HG02678 (cell line): Measurements from ENCODE around the gene GNRH2.
"Not testable (repeated sequence)": the region's sequence is repeated elsewhere in the genome, so short reads cannot be mapped to it uniquely, and the experiment has no call there.

Experiments
- ATAC-seq: cut with Tn5 transposase; IDR thresholded peaks from one replicate; pipeline ENCODE4 v1.9.1; 2021; ENCODE audit warnings: mild to moderate bottlenecking, moderate library complexity; ENCODE audit not compliant: unreplicated experiment

Gene GNRH2

DNA sequence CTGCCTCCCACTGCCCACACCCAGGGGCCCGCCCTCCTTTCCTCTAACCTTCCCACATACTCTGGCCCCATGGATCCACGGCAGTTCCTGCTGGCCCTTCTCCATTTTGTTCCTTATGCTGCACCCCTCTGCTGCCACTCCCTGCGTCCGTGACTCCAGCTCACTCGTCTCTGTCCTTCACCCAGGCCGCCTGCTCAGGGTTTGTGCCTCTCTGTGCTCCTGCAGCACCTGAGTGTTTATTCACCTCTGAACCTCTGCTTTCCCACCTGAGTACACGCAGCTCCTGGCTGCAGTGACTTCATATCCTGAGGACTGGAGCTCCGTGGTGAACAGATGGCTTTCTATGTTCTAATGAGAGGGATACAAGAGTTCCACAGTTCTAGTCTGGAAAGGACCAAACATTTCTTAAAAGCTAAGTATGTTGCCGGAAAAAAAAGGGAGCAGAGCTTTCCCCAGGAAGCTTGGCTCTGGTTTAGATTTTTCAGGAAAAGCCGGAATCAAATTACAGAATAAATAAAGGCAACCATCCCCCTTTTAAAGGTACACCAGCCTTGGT is 1.5 kb upstream of the GNRH2 start:
- no peak for ATAC-seq

DNA sequence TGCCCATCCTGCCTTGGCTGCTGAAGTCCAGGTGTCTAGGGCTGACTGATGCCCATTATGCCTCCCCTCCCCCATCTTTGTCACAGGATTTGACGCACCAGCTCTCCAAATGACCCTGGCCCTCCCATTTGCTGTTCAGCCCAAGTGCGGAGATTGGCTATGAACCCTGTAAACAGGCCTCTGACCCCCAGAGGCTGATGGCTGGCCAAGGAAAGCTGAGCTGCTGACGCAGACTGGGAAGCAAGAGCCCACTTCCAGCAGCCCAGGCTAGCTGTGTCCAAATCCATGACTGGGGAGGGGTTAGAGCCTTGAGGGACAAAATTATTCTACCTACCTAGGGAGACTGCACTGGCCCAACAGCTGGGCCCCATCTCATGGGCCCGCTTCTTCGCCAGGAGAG is 797 bp upstream of the GNRH2 start:
- ATAC-seq: no peak

DNA sequence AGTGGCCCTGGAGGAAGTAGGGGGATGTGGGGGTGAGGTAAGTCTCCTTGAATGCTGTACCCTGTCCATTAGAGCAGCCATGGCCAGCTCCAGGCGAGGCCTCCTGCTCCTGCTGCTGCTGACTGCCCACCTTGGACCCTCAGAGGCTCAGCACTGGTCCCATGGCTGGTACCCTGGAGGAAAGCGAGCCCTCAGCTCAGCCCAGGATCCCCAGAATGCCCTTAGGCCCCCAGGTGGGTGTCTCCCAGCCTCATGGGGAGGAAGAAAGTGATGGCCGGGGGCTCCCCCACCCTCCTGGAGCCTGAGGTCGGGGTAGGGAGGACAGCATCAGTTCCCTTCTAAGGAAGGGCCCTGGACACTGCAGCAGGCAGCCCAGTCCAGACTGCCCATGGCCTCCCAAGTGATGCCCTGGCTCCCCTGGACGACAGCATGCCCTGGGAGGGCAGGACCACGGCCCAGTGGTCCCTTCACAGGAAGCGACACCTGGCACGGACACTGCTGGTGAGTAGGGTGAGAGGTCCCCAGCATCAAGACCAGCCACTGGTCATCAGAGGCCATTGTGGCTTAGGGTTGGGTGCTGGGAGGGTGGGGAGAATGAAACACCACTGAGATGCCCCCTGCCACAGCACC is 1.0 kb downstream of the GNRH2 start:
- ATAC-seq: no peak

DNA sequence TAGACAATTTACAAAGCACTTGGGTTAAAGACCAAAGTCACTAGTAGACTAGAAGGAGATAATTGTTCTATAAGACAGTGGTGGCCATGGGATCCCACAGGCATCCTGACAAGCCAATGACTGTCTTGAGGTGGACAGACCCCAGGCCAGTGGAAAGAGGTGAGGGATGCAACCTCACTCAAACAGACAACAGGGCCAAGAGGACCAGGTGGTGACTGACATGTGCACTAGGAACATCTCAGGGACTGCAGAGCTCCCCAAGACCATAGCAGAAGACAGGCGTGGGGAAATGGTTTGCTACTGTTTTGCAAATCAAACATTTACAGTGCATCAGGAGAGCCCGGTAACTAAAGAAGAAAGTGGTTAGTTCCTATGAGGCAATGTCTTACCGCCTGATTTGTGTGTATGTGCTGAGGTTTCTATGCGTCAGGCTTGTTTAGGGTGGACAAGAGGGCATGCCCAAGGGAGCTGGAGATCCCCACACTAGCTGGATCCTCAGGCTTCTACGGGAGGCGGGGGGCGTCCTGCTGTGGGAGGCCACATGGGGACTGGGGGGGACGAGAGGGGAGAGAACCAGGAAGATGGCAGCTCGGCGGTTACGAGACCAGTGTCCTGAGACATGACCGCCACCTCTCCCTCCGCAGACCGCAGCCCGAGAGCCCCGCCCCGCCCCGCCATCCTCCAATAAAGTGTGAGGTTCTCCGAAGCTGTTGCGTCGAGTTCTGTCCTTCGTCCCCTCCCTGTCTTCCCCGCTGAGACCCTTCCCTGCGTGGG is 1.8 kb downstream of the GNRH2 start:
- ATAC-seq: peak; percentile 56

DNA sequence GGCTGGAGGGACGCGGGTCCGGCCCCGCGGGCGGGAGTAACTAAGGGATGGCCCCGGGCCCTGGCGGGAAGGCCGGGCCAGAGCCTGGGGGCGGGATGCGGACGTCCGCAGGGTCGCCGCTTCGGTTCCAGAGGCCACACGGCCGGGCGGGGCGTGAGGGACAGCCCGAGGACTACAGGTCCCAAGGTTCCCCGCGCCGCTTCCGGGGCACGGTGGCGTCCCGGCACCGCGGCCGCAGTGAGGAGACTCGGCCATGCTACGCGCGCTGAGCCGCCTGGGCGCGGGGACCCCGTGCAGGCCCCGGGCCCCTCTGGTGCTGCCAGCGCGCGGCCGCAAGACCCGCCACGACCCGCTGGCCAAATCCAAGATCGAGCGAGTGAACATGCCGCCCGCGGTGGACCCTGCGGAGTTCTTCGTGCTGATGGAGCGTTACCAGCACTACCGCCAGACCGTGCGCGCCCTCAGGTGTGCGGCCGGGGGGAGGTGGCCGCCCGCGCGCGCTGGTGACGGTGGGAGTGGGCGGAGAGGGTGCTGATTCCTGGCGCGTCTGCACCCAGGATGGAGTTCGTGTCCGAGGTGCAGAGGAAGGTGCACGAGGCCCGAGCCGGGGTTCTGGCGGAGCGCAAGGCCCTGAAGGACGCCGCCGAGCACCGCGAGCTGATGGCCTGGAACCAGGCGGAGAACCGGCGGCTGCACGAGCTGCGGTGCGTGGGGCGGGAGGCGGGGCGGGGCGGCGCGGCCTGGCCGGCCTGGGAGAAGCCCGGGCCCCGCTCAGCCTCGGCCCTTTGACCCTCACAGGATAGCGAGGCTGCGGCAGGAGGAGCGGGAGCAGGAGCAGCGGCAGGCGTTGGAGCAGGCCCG is 2.6 kb downstream of the GNRH2 start, which contains the start of gene MRPS26:
MRPS26 (plus strand) TSS at position 237 of the 861 bp plus-strand sequence; CDS start at position 254, 17 bp downstream.
- ATAC-seq: peak; percentile 91

DNA sequence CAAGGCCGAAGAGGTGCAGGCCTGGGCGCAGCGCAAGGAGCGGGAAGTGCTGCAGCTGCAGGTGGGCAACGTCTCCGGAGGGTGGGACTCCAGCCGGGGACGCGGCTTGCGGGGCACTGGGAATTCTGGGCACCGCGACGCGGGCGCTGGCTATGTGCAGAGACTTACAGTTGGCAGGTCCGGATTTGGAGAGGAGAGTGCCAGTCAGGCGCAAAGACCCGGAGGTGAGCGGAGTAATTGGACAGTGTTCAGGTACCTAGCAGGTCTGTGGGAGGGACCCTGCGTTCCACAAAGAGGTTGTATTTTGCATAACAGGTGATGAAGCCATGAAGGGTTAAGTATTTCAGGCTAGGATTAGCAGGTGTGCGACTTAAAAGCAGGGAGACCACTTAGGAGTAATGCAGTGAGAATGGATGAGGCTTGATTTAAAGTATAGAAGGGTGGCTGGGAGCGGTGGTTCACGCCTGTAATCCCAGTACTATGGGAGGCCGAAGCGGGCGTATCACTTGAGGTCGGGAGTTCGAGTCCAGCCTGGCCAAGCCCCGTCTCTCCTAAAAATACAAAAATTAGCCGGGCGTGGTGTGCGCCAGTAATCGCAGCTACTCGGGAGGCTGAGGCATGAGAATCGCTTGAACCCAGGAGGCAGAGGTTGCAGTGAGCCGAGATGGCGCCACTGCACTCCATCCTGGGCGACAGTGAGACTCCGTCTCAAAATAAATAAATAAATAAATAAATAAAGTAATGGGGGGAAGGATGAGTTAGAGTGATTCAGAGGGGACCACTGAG is 3.4 kb downstream of the GNRH2 start:
- ATAC-seq: no peak

DNA sequence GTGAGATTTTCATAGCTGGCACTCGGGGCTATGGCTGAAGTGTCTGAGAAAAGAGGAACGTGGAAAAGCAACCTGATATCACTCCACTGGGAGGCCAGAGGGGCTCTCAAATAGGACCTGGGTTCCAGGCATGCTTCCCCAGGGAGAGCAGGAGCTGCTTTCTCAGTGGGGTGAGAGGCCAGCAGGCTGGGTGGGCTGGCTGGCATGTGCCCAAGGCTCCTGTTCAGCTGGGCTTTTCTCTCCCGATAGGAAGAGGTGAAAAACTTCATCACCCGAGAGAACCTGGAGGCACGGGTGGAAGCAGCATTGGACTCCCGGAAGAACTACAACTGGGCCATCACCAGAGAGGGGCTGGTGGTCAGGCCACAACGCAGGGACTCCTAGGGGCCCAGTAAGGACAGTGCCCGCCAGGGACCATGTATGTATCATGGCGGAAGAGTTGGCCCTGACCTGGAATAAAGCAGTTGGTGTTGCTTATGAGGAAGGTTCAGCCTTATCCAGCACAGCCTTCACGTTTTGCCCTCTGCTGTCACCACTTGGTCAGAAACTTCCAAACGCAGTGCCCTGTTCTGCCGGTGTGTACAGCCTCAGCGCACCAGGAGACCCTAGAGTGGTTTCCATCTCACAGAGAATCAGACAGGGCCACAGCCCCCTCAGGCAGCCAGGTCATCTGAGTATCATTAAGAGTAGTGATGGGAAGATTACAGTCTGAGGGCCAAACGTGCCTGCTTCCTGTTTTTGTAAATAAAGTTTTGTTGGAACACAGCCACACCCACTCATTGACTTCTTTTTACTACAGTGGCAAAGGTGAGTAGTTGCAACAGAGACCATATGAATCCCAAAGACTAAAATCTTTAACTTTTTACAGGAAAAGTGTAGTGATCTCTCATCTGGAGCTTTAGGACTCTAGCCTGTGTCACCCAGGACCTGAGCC is 4.3 kb downstream of the GNRH2 start:
- no peak for ATAC-seq

DNA sequence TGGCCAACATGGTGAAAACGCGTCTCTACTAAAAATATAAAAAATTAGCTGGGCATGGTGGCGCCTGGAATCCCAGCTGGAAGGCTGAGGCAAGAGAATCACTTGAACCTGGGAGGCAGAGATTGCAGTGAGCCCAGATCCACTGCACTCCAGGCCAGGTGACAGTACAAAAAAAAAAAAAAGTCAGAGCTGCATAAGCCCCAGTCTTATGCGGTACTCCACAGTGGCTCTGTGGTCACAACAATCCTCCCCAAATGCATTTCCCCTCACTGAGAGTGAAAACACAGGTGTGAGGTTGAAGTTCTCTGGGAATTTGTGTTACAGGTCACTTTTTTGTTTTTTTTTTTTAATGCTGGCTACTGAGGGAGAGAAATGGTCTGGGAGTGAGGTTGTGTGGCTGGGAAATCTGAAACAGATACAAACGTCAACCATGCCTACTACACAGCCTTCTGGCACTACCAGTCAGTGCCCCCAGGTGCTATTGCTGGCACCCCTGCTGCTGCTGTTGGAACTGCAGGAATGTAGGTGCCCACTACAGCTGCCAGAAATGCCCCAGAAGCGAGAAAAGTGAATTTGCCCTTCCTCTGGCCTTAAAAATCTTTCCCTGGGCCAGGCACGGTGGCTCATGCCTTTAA is 8.1 kb downstream of the GNRH2 start:
- ATAC-seq: no peak

DNA sequence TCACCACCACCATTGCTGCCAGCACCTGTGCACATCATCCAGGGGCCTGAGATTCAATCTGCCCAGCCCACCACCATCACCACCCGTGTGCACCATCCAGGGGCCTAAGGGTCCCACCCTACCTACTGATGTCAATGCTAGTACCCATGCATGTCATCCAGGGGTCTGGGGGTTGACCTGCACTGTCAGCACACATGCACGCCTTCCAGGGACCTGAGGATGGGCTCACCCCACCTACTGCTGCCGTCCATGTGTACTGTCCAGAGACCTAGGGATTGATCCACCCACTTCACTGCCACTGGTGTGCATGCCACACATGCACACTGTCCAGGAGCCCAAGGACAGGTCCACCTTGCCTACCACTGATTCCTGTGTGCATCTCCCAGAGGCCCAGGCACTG is 16.1 kb downstream of the GNRH2 start:
- ATAC-seq: no peak

DNA sequence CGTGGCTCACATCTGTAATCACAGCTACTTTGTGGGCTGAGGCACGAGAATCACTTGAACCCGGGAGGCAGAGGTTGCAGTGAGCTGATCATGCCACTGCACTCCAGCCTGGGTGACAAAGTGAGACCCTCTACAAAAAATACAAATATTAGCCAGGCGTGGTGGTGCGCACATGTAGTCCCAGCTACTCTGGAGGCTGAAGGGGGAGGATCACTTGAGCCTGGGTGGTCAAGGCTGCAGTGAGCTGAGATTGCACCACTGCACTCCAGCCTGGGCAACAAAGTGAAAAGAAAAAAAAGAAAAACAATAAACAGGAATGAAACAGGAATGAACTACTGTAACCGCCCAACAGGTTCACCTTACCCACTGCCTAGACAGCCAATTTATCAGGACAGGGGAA is 20.7 kb downstream of the GNRH2 start:
- not testable (repeated sequence) for ATAC-seq

DNA sequence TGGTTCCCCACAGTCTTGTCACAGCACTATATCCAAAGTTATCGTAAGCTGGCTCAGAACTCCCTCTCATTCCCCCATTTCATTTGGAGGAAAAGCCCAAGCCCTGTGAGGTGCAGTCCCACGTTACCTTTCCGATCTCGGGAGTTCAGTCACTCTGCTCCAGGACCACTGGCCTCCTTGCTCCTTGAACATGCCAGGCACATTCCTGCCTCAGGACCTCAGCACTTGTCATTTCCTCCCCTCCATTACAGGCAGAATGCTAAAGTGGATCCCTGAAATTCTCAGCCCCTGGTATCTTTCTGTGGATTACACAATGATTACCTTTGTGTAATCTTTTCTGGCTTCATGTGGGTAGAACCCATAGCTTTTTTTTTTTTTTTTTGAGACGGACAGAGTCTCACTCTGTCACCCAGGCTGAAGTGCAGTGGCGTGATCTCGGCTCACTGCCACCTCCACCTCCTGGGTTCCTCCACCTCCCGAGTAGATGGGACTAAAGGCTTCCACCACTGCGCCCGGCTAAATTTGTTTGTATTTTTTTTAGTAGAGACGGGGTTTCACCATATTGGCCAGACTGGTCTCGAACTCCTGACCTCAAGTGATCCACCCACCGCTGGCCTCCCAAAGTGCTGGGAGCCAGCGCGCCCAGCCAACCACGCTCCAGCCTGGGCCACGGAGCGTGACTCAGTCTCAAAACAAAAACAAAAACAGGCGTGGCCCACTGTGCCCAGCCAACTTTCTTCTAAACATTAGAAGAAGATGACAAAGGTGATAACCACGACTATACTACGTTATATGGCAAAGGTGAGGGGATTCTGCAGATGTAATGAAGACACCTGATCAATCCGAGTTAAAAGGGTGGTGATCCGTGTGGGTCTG is 24.0 kb downstream of the GNRH2 start:
- no peak for ATAC-seq

DNA sequence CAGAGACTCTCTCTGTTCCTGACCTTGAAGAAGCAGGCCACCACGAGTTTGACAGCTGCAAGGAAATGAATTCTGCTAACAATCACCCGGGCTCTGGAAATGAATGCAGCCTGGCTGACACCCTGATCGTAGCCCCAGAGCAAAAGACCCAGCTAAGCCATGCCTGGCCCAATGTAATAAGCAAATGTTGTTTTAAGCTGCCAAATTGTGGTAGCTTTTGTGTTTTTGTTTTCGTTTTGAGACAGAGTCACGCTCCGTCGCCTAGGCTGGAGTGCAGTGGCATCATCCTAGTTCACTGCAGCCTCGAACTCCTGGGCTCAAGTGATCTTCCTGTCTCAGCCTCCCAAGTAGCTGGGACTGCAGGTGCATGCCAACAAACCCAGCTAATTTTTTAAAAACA is 24.7 kb downstream of the GNRH2 start:
- no peak for ATAC-seq

DNA sequence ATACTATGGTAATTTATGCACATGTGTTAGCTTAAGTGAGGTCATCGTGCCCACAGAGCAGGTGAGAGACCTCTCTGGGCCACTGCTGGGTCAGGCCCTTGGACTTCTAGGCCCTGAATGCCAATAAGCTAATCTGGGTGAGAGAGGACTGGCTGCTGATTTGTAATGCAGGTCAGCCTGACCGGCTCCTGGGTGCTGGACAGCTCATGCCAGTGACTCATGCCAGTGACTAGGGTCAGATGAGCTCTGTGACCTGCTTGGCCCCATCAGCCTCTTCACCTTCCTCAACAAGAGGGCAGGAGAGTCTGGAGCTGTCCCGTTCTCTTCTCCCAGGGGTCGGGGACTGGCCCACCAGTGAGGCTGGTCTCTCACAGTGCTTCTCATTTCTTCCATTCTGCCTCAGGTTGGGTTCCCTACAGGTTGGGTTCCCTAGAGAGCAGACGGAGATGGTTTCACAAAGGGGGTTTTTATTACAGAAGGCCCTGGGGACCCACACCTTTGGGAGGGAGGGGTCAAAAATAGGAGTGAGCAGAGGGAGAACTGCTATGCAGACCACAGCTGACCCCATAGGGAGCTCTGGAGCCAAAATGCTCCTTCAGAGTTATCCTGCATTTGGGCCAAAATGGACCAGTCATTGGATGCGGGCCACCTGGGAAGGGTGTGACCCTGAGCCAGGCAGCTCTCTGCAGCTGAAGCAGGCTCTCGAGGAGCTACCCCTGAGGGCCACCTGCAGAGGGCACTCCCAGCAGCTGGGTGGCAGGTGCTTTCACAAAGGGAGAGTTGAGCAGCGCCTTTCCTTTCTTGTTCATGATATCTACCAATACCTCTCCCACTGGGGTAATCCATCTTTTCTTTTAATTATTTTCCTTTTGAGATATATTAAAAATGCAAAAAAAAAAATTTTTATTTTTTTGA is 25.8 kb downstream of the GNRH2 start:
- no peak for ATAC-seq

DNA sequence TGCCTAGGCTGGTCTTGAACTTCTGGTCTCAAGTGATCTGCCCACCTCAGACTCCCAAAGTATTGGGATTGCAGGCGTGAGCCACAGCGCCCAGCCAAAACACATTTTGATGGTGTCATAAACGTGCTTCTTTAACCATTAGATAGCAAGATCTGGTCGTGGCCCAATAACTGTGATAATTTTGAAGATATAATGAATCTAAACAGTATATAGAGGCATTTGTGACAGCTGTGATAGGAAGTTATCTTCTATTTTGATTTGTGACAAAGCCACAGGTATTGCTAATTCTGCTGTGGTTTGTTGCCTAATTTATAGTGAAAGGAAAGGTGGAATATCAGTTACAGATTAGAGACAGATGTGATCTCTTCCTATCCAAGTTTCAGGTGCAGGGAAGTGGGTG is 27.3 kb downstream of the GNRH2 start:
- no peak for ATAC-seq

DNA sequence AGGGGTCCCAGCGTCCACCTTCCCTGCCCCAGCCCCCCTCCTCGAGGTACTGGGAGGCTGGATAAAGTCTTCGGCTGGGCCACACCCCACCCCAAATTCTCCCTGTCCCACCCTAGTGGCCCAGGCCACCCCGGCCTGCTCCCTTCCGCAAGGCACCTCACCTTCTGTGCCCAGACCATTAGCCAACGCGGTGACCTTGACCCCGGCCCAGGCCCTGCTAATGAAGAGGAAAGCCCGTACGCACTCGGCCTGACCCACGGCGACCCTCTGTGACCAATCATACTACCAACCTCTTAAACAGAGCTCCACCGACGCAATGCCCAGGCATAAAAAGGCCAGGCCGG is 27.8 kb downstream of the GNRH2 start:
- no peak for ATAC-seq

DNA sequence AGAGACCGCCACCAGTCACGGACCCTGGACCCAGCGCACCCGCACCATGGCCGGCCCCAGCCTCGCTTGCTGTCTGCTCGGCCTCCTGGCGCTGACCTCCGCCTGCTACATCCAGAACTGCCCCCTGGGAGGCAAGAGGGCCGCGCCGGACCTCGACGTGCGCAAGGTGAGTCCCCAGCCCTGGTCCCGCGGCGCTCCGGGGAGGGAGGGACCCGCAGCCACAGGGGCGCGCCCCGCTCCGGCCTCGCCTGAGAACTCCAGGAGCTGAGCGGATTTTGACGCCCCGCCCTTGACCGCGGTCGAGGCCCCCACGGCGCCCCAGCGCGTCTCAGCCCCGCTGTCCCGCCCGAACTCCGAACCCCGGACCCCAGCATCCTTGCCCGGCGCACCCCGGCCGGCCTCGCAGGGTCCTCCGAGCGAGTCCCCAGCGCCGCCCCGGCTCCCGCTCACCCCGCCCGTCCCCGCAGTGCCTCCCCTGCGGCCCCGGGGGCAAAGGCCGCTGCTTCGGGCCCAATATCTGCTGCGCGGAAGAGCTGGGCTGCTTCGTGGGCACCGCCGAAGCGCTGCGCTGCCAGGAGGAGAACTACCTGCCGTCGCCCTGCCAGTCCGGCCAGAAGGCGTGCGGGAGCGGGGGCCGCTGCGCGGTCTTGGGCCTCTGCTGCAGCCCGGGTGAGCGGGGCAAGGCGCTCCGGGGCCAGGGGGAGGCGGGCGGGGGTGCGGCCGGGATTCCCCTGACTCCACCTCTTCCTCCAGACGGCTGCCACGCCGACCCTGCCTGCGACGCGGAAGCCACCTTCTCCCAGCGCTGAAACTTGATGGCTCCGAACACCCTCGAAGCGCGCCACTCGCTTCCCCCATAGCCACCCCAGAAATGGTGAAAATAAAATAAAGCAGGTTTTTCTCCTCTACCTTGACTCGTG is 28.4 kb downstream of the GNRH2 start, which contains the start of gene OXT:
OXT (plus strand) TSS at position 11 of the 920 bp plus-strand sequence; CDS start at position 47, 36 bp downstream.
- ATAC-seq: no peak
